ENCODE data around the gene IL2RA.

Gene IL2RA

GRCh38 chr10:6037422-6037821 lies 24.7 kb downstream of the IL2RA start:
- no peak for DNase-seq

- no peak for DNase-seq
These were observed 25.3 kb downstream of the IL2RA start for GRCh38 chr10:6036861-6037321.

GRCh38 chr10:6035931-6036575 lies 26.1 kb downstream of the IL2RA start:
- DNase-seq: no peak

GRCh38 chr10:6035101-6035834 lies 26.9 kb downstream of the IL2RA start:
- DNase-seq: no peak

- DNase-seq: no peak
These were observed 27.8 kb downstream of the IL2RA start for GRCh38 chr10:6034371-6034770.

GRCh38 chr10:6033954-6034353 lies 28.2 kb downstream of the IL2RA start:
- DNase-seq: no peak

GRCh38 chr10:6030940-6031339 lies 31.2 kb downstream of the IL2RA start:
- DNase-seq: no peak

GRCh38 chr10:6030217-6030616 lies 31.9 kb downstream of the IL2RA start:
- DNase-seq: no peak

GRCh38 chr10:6027929-6028328 lies 34.2 kb downstream of the IL2RA start:
- no peak for DNase-seq

- no peak for DNase-seq
These were observed 36.4 kb downstream of the IL2RA start for GRCh38 chr10:6025683-6026255.

- DNase-seq: no peak
These were observed 37.9 kb downstream of the IL2RA start for GRCh38 chr10:6024334-6024682.

- no peak for DNase-seq
These were observed 38.4 kb downstream of the IL2RA start for GRCh38 chr10:6023661-6024333.

GRCh38 chr10:6022660-6023059 lies 39.5 kb downstream of the IL2RA start:
- DNase-seq: no peak

GRCh38 chr10:6020826-6021225 lies 41.3 kb downstream of the IL2RA start:
- no peak for DNase-seq

- no peak for DNase-seq
These were observed 42.4 kb downstream of the IL2RA start for GRCh38 chr10:6019796-6020195.

- DNase-seq: no peak
These were observed 43.0 kb downstream of the IL2RA start for GRCh38 chr10:6019010-6019782.

- no peak for DNase-seq
These were observed 43.7 kb downstream of the IL2RA start for GRCh38 chr10:6018422-6018821.

- DNase-seq: no peak
These were observed 44.3 kb downstream of the IL2RA start for GRCh38 chr10:6017781-6018354.

GRCh38 chr10:6014241-6014761 lies 47.9 kb downstream of the IL2RA start:
- DNase-seq: no peak

GRCh38 chr10:6013413-6014192 lies 48.6 kb downstream of the IL2RA start:
- DNase-seq: no peak

GRCh38 chr10:6012121-6012905 lies 49.9 kb downstream of the IL2RA start:
- no peak for DNase-seq

Measured in stimulated activated CD4-positive, alpha-beta T cell treated with anti-CD3 and anti-CD28 coated beads, Interleukin-12 subunit alpha, Interleukin-12 subunit beta, amount 100 ng/mL, for 4 hours (primary cell).